ENCODE measurements around the gene KRT23. TPM values are rescaled to one million over a fixed set of nuclear protein-coding genes. Genes with fewer than 3 reads are reported as not detected.

Gene KRT23
- total RNA-seq, 1 donor from 2014 or later: not detected

GRCh38 chr17:40915199-40915661 is 22.2 kb downstream of the KRT23 start:
- intact Hi-C loops (cut with DNase I): no loop called here
- no peak for DNase-seq
- ATAC-seq (ENCODE audit: poor library complexity): no peak

GRCh38 chr17:40914075-40914855 is 23.2 kb downstream of the KRT23 start:
- intact Hi-C loops (cut with DNase I): no loop called here
- no peak for ATAC-seq (ENCODE audit: poor library complexity)
- no peak for DNase-seq

- no peak for ATAC-seq (ENCODE audit: poor library complexity)
- intact Hi-C loops (cut with DNase I): no loop called here
Measured at GRCh38 chr17:40912486-40913210, 24.8 kb downstream of the KRT23 start.

GRCh38 chr17:40910441-40910841 is 27.0 kb downstream of the KRT23 start:
- no peak for ATAC-seq (ENCODE audit: poor library complexity)
- DNase-seq: no peak
- intact Hi-C loops (cut with DNase I): no loop called here

More at GRCh38 chr17:40912486-40913210, 24.8 kb downstream of the KRT23 start:
- DNase-seq: no peak

- ATAC-seq (ENCODE audit: poor library complexity) (no peak), DNase-seq (no peak)
- intact Hi-C loops (cut with DNase I): loop anchor here (5.0 to 10.0 kb wide), 3 partner anchors 415 to 748 kb away; no protein-coding TSS in a partner anchor
Measured at GRCh38 chr17:40909755-40910154, 27.7 kb downstream of the KRT23 start.

- intact Hi-C loops (cut with DNase I): loop anchor here (5.0 to 10.0 kb wide), 3 partner anchors 415 to 748 kb away; no protein-coding TSS in a partner anchor
- DNase-seq (peak; percentile 76), ATAC-seq (ENCODE audit: poor library complexity) (peak; percentile 92)
Measured at GRCh38 chr17:40909351-40909750, 28.1 kb downstream of the KRT23 start.

- DNase-seq (no peak), ATAC-seq (ENCODE audit: poor library complexity) (no peak)
- intact Hi-C loops (cut with DNase I): loop anchor here (5.0 to 10.0 kb wide), 3 partner anchors 418 to 751 kb away; no protein-coding TSS in a partner anchor
Measured at GRCh38 chr17:40906613-40907012, 30.8 kb downstream of the KRT23 start.

- ATAC-seq (ENCODE audit: poor library complexity): no peak
- intact Hi-C loops (cut with DNase I): loop anchor here (5.0 to 10.0 kb wide), 3 partner anchors 419 to 752 kb away; no protein-coding TSS in a partner anchor
- no peak for DNase-seq
Measured at GRCh38 chr17:40905370-40905769, 32.1 kb downstream of the KRT23 start.

GRCh38 chr17:40903129-40903847 is 34.2 kb downstream of the KRT23 start:
- ATAC-seq (ENCODE audit: poor library complexity) (no peak), DNase-seq (no peak)
- intact Hi-C loops (cut with DNase I): loop anchor here (10.0 kb wide), 2 partner anchors 422 to 642 kb away; no protein-coding TSS in a partner anchor

- ATAC-seq (ENCODE audit: poor library complexity) (no peak), DNase-seq (no peak)
- intact Hi-C loops (cut with DNase I): loop anchor here (10.0 kb wide), 2 partner anchors 422 to 642 kb away; no protein-coding TSS in a partner anchor
Measured at GRCh38 chr17:40902498-40902897, 34.9 kb downstream of the KRT23 start.

- ATAC-seq (ENCODE audit: poor library complexity) (no peak), DNase-seq (no peak)
- intact Hi-C loops (cut with DNase I): loop anchor here (10.0 kb wide), 2 partner anchors 423 to 643 kb away; no protein-coding TSS in a partner anchor
Measured at GRCh38 chr17:40901981-40902474, 35.4 kb downstream of the KRT23 start.

GRCh38 chr17:40900809-40901356 is 36.6 kb downstream of the KRT23 start:
- ATAC-seq (ENCODE audit: poor library complexity) (no peak), DNase-seq (no peak)
- intact Hi-C loops (cut with DNase I): loop anchor here (10.0 kb wide), 2 partner anchors 424 to 644 kb away; no protein-coding TSS in a partner anchor

GRCh38 chr17:40896916-40897455 is 40.5 kb downstream of the KRT23 start:
- DNase-seq: no peak
- intact Hi-C loops (cut with DNase I): no loop called here
- no peak for ATAC-seq (ENCODE audit: poor library complexity)

- ATAC-seq (ENCODE audit: poor library complexity) (no peak), DNase-seq (no peak)
- intact Hi-C loops (cut with DNase I): no loop called here
Measured at GRCh38 chr17:40895106-40895730, 42.2 kb downstream of the KRT23 start.

GRCh38 chr17:40888196-40888720 is 49.2 kb downstream of the KRT23 start:
- intact Hi-C loops (cut with DNase I): no loop called here
- ATAC-seq (ENCODE audit: poor library complexity): no peak
- no peak for DNase-seq

GRCh38 chr17:40886090-40886489 is 51.4 kb downstream of the KRT23 start:
- DNase-seq: no peak
- ATAC-seq (ENCODE audit: poor library complexity): no peak

More at GRCh38 chr17:40886090-40886489, 51.4 kb downstream of the KRT23 start:
- intact Hi-C loops (cut with DNase I): no loop called here
